ENCODE data around the gene SPEF1.
"Not testable (repeated sequence)": the region's sequence is repeated elsewhere in the genome, so short reads cannot be mapped to it uniquely, and the experiment has no call there.

SPEF1 gene, protein sequence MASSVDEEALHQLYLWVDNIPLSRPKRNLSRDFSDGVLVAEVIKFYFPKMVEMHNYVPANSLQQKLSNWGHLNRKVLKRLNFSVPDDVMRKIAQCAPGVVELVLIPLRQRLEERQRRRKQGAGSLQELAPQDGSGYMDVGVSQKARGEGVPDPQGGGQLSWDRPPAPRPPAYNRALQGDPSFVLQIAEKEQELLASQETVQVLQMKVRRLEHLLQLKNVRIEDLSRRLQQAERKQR

DNA sequence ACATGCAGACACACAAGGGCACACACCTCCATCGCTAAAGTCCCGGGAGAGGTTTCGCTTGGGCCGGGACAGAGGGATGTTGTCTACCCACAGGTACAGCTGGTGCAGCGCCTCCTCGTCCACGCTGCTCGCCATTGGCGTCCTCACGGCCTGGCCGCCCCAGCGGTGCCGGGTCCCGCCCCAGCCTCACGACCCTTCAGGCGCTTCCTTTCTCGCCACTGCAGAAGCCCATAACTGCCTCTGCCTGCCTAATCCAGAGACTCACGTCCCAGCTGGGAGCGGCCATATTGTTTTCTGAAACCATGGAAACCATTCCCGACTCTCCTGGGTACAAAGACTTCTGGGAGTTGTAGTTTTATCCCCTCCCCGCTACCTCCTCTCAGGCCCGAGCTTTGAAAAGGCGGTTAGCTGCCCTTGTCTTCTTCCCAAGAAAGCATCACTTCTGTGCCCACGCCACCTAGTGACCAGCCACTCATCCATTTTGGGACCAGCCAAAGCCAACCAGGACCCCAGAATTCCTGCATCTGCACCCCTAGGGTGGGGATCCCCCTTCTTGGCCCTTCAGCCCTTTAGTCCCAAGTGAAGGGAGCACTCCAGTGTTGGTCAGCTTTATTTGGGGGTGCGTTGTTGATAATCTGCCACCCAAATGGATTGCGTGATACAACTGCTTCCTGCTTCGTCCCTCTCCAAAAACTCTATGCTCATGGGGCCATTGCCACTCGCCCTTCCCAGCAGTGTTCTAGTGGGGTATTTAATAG lies at the start of gene SPEF1:
Gene SPEF1, minus strand, starts transcription at position 296 of the 758 bp plus-strand sequence. Its CDS starts 161 bp downstream, at position 135.
- DNase-seq = peak; percentile 48 to 62

DNA sequence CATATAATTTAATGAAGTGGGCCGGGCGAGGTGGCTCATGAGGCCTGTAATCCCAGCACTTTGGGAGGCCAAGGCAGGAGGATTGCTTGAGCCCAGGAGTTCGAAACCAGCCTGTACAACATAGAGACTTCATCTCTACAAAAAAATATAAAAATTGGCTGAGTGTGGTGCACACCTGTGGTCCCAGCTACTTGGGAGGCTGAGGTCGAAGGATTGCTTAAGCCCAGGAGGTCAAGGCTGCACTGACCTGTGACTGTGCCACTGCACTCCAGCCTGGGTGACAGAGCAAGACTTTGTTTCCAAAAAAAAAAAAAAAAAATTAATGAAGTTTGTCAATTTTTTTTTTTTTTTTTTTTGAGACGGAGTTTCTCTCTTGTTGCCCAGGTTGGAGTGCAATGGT lies 48.6 kb upstream of the SPEF1 start:
- DNase-seq = not testable (repeated sequence)

DNA sequence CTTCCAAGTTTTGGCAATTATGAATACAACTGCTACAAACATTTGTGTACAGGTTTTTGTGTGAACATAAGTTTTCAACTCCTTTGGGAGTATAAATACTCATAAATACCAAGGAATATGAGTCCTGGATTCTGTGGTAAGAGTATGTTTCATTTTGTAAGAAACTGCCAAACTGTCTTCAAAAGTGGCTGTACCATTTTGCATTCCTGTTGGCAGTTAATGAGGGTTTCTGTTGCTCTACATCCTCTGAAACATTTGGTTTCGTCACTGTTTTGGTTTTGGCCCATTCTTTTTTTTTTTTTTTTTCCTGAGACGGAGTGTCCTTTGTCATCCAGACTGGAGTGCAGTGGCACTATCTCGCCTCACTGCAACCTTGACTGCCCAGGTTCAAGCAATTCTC lies 47.5 kb upstream of the SPEF1 start:
- no peak for DNase-seq

DNA sequence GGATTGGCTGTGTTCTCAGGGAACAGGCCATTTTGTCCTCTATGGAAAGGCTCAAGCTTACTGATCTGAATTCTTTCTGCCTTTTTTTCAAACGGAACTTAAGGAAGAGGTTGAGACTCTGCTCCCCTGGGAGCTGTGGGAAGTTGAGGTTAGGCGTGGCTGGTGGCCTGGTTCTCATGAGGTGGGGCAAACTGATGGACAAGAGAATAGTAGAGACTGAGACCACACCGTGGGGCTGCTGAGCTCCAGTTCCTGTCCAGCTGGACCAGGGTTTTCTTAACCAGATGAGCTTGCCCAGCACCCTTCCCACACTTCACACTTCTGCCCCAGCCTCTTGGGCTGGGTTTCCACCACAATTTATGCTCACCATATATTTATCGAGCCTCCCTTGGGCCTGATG lies 45.2 kb upstream of the SPEF1 start:
- DNase-seq = no peak

DNA sequence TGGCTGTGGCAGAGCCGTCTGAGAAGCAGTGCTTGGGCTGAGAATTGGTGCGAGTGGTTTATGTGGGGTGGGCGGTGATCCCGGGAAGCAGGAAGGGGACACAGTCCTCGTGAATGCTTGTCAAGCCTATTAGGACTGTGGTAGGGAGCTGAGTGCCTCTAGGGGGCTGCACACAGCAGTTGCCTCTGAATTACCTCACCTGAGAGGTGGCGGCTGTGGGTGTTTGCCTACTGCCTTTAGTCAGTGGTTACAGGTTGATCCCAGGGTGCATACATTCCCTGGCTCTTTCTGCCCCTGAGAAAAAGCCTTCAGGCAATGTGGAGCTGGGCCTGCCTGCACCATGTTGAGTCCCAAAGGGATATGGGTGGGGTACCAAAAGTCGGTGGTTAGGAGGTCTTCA lies 44.3 kb upstream of the SPEF1 start:
- no peak for DNase-seq

DNA sequence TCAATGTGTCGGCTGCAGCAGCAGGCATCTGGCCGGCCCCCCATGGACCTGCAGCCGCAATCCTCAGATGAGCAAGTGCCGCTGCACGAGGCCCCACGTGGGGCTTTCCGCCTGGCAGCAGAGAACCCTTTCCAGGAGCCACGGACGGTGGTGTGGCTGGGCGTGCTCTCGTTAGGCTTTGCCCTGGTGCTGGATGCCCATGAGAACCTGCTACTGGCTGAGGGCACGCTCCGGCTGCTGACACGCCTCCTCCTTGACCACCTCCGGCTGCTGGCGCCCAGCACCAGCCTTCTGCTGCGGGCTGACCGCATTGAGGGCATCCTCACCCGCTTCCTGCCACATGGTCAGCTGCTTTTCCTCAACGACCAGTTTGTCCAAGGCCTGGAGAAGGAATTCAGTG lies 42.6 kb upstream of the SPEF1 start:
- no peak for DNase-seq

DNA sequence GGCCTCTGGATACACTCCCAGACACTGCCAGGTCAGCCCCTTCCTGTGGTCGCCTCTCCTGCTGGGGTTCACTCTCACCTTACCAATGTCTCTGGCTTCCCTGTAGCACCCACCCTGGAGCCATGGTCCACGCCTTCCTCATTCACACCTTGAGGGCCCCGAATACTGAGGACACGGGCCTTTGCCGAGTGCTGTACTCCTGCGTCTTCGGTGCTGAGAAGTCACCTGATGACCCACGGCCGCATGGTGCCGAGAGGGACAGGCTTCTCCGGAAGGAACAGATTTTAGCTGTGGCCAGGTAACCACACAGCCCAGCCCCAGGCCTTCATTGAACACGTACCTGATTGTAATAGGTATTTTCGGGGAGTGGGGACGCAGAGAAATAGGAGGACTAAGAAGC lies 40.7 kb upstream of the SPEF1 start:
- no peak for DNase-seq

DNA sequence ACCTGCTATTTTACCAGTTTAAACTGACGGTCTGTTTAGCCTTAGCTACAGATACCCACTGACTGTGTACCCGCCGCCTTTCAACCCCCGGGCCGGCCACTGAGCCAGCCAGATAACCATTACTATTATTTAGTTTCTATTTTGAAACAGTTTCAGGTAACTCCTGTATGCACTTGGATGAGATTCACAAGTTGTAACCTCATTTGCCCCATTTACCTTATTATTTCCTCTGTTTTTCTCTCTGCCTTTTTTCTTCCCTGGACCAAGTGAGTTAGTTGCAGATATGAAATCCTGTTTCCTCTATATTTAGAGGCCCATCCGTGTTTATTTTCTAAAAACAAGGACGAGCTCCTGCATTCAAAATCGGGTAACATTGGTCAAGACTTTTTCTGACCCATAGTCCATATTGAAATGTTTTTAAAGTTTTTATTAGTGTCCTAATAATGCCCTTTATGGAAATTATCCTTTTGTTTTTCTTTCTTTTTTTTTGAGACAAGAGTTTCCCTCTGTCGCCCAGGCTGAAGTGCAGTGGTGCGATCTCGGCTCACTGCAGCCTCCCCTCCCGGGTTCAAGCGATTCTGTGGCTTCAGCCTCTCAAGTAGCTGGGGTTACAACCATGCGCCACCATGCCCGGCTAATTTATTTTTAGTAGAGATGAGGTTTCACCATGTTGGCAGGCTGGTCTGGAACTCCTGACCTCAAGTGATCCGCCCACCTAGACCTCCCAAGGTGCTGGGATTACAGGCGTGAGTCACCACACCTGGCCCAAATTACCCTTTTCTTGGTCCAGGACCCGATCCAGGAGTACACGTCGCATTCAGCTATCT lies 39.9 kb upstream of the SPEF1 start:
- no peak for DNase-seq

DNA sequence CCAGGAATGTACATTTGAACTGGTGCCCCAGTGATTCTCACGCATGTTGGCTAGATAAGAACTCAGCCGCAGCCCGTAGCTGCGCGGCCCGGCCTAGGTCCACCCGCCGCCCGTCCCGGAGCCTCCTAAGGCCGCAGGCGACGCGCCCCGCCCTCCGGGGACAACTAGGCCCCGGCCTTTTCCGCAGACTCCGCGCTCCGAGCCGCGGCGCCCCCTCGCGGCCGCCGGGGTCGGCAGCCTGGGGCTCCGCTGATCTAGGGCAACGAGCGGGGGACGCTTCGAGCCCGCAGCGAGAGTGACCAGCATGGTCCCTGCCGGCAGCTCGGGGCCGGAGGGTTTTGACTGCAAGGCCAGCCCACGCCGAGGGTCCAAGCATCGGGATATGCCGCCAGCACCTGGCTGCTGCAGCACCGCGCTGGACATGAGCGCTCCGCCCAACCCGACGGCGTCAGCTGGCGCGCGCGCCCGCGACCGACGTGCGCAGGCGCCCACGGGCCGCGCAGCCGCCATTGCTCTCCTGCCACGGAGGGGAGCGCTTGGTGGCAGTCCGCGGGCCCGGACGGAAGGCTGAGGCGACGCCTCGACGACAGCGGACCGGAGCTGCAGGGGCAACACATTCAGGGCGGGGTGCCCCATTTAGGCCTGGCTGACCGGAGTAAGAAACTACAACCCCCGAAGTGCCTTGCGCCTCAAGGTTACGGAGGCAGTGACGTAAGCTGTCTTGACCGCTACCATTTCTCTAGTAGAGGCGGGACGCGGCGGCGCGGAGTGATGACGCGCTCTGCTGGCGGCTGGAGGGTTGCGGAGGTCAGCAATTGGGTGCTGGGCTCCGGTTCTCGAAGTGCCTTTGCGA lies 39.0 kb upstream of the SPEF1 start, which contains the start of gene AP5S1:
Gene AP5S1, plus strand, starts transcription at position 500 of the 853 bp plus-strand sequence. CDS start 1,571 bp downstream, outside the sequence.
- DNase-seq = peak; percentile 91 to 93

DNA sequence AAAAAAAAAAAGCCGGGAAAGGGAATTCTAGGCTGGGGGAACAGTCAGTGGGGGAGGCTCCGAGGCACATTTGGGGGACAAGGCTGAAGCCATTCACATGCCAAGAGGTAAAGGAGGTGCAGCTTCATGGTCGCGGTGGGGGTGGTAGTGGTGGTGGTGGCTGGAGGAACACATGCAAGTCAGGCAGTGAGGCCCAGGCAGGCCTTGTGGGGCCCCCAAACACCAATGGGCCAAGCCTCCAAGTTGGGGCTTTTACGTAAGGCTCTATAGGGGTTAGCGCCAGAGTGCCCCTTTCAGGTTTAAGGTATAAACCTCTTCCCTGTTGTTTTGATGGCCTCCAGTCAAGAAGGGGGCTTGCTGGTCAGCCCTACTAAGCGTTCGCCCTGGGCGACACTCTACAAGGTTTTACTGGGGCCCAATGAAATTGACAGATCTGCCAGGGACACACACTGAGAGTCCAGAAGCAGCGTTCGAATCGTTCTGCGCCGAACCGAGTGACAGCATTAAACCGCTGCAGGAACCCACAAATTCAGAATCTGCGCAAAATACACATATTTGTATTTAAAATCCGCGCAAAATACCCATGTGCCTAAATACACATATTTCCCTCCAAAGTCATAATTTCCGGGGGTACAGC lies 38.3 kb upstream of the SPEF1 start:
- peak in 1 of 2 experiments; percentile 31 for DNase-seq

DNA sequence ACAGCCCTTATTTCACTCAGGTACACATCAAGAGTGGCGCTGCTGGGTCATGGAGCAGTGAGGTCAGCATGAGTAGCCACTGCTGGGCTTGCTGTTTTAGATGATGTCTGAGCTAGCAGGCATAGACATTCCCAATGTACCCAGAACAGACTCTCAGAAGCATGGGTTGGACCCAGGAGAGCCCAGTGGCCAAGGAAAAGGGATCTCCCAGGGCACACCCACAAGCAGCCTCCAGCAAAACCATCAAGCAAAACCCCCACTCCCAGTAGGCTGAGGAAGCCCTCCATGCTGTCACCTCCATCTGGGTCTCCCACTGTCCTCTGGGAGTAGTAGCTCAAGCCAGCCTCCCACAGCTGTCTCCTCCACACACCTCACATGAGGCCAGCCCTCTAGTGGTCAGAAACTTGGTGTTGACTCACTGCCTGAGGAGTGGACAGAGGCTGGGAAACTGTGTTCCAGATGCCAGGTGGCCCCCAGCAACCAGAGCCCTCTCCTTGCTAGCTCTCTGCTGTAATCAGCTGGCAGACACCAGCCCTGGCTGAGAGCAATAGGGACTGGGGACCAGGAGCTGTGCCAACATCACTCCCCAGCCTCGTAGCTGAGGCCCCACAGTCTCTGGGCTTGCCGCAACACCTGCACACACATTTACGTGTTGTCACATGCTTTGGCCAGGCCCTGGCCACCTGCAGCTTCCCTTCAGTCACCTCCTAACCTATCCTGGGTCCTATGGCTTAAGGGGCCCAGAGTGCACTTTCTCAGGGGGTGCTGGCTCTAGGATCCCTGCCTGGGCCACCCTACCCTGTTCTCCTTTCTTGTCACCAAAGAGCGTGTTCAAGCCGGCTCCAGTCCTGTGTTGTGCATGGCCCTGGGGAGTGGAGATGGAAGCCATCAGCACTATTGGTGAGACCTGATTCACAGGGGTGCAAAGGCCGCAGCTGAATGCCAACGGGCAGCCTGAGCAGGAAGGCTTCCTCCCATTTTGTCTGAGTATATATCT lies 37.2 kb upstream of the SPEF1 start:
- DNase-seq = peak in 1 of 2 experiments; percentile 41

DNA sequence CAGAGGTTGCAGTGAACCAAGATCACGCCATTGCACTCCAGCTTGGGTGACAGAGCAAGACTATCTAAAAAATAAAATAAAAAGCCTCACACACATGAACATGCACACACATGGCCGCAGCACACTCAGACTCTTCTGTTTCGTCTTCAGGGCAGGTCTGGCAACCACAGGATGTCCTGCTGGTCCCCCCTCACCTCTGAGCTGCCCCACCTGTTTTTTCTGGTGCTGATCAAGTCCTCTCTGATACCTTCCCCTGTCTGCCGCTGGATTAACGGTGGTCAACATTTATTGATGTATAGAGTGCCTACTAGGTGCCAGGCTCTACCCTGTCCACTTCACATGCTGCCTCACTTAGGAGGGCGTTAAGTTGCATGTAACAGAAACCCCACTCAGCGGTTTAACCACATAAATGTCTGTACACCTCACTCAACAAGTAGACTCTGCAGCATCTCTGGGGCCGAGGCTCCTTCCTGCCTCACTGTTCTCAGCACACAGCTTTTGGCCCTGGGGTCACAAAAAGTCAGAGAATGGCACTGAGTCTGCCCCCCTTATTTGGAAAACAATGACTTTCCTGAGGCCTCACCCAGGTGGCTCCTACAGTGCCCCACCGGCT lies 34.6 kb upstream of the SPEF1 start:
- DNase-seq = peak in 1 of 2 experiments; percentile 34

DNA sequence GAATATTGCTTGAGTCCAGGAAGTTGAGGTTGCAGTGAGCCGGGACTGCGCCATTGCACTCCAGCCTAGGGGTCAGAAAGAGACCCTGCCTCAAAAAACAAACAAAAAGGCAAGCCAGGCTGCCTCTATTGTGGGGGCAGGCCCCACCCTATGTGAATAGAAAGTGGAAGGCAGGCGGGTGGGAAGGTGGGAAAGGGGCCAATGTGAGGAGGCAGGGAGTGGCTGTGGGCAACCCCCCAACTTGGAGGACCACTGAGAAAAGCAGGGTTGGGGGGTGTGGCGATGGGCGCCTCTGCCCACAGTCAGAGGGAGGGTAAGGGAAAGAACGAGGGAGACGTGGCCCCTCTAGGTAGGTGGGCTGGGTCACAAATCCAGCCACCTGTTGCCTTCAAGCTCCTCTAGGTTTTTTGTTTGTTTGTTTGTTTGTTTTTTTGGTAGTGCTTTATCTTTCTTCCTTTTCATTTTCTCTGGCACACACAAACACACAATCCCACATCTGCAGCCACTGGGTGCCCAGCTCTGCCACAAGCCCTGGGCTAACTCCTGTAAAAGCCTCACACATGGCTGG lies 33.8 kb upstream of the SPEF1 start:
- no peak for DNase-seq

DNA sequence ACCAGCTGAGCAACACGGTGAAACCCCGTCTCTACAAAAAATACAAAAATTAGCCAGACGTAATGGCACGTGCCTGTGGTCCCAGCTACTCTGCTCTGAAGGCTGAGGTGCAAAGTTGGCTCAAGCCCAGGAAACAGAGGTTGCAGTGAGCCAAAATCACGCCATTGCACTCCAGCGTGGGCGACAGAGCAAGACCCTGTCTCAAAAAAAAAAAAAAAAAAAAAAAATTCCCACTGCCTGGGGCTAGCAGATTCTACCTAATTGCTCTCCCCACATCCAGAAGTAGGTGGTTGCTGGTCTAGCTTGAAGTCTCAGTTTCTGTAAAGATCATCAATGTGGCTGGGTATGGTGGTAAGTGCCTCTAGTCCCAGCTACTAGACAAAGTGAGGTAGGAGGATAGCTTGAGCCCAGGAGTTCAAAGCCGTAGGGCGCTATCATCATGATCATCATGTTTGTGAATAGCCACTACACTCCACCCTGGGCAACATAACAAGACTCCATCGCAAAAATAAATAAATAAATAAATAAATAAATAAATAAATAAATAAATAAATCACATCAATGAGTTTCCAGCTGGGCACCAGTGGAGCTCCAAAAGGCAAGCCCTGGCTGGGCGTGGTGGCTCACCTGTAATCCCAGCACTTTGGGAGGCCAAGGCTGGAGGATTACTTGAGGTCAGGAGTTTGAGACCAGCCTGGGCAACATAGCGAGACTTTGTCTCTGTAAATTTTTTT lies 32.8 kb upstream of the SPEF1 start:
- DNase-seq = peak in 1 of 2 experiments; percentile 52

DNA sequence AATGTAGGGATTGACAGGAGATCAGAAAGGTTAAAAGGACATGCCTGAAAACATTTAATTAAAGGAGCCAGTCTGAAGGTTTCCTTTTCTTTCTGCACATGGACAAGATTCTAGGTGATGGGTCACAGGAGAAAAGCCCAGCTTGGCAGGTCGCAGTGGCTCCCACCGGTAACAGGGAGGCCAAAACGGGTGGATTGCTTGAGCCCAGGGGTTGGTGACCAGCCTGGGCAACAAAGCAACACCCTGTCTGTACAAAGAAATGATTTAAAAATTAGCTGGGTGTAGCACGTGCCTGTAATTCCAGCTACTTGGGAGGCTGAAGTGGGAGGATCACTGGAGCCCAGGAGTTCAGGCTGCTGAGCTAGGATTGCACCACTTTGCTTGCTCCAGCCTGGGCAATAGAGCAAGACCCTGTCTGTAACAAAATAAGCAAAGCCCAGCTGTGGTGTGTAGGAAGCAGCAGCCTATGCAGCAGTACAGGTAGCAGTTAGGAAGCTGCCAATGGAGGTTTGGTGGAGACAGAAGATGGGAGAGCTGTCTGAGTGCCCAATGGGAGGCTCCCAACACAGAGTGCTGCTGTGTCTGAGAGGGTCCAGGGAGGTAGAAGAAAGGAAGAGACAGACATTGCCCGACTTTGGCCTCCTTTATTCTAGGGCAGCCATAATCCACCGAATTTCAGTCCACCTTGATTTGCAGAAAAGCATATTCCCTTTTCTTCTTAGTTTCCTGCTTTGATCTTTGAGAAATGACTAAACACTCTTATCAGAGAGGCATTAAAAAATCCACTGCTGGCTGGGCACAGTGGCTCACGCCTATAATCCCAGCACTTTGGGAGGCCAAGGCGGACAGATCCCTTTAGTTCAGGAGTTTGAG lies 32.0 kb upstream of the SPEF1 start:
- no peak for DNase-seq

DNA sequence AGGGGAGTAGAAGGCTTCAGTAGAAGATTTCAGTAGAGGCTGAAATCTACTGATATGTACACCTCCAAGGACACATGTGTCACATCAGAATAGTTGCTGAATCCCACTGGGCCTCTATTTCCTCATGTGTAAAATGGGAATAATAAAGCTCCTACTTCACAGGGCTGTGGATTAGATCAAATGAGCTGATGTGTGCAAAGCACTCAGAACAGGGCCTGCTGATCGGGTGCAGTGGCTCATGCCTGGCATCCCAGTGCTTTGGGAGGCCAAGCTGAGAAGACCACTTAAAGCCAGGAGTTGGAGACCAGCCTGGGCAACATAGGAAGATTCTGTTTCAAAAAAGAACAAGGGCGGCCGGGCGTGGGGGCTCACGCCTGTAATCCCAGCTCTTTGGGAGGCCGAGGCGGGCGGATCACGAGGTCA lies 31.0 kb upstream of the SPEF1 start:
- DNase-seq = no peak

DNA sequence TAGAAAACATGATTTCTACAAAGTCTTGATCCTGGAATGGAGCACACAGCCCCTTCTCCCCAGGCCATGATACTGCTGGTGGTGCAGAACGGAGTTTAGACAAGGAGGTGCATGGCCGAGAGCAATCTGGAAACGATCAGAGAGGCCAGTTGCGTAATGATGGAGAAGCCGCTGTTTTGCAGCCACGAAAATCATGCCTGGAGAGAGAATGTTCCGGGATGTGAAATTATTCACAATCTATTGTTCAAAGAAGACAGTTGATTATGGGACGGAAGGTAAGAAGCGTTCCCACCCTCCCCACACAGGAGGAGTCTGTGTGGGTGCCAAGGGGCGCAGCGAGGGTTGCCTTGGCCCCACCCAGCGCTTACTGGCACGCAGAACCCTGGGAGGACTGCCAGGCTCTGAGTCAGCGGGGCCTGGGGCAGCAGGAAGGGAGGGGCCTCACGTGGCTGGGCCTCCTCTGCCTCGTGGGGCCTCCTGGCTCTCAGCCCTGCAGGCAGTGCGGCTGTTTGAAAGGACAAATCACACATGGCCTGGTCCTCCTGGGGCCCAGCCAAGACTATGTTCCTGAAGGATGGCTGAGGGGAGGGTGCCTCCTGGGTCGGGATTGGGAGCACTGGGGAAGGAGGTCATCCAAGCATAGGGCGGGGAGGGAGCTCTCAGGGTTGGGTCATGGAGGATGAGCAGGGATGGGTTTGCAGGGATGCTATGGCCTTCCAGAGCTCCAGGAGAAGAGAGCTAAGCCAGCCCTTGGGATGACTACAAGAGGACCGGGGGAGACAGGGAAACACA lies 30.4 kb upstream of the SPEF1 start:
- DNase-seq = peak; percentile 93 to 94
